Natural killer cell (primary cell): ENCODE data around the gene PCID2. TPM values are rescaled to one million over a fixed set of nuclear protein-coding genes. Genes with fewer than 3 reads are reported as not detected.

Experiments used
- ATAC-seq, 3 donors: fragments of 150-1000 bp in 2 of 3; fragments of 200-7000 bp in 1 of 3; cut with Tn5 transposase; 1 replicate in 1 of 3; 2 replicates in 2 of 3; pipeline ENCODE4 v1.10.0; 2021; ENCODE audit warnings: mild to moderate bottlenecking in 2 of 3, moderate library complexity in 2 of 3
- DNase-seq, 2 donors: peaks; one replicate each; pipeline versions ENCODE4 v3.0.0 to v3.0.0-alpha.2; 2013 to 2021; ENCODE audit warnings: mixed read lengths in 1 of 2
- H3K27ac ChIP-seq: one replicate; pipeline ENCODE4 v1.5.1; 2013; ENCODE audit warnings: mild to moderate bottlenecking, low read length
- H3K27me3 ChIP-seq: one replicate; pipeline ENCODE4 v1.6.1; 2013; ENCODE audit warnings: low read length; ENCODE audit not compliant: control insufficient read depth, insufficient read depth
- H3K36me3 ChIP-seq: one replicate; pipeline ENCODE4 v1.6.1; 2013; ENCODE audit warnings: low read length; ENCODE audit not compliant: control insufficient read depth, insufficient read depth
- H3K4me1 ChIP-seq: one replicate; pipeline ENCODE4 v1.6.1; 2013; ENCODE audit warnings: low read length; ENCODE audit not compliant: control insufficient read depth, insufficient read depth
- H3K4me3 ChIP-seq: one replicate; pipeline ENCODE4 v1.5.1; 2013; ENCODE audit warnings: low read length
- H3K9me3 ChIP-seq: one replicate; pipeline ENCODE4 v1.6.1; 2013; ENCODE audit warnings: low read length; ENCODE audit not compliant: control insufficient read depth, insufficient read depth
- H3K27ac Mint-ChIP-seq, 2 donors: one replicate each; pipeline ENCODE4 v1.8.0; 2022; ENCODE audit warnings: mild to moderate bottlenecking in 2 of 2, mixed read lengths in 2 of 2, moderate library complexity in 1 of 2
- H3K27me3 Mint-ChIP-seq, 2 donors: one replicate each; pipeline ENCODE4 v1.8.0; 2022; ENCODE audit warnings: low read depth in 2 of 2, mixed read lengths in 2 of 2
- H3K36me3 Mint-ChIP-seq: one replicate; pipeline ENCODE4 v1.8.0; 2022; ENCODE audit warnings: mixed read lengths
- H3K4me1 Mint-ChIP-seq, 2 donors: one replicate each; pipeline ENCODE4 v1.8.0; 2022; ENCODE audit warnings: mixed read lengths in 2 of 2
- H3K4me3 Mint-ChIP-seq: one replicate; pipeline ENCODE4 v1.8.0; 2022; ENCODE audit warnings: mild to moderate bottlenecking, moderate library complexity, mixed read lengths
- H3K9me3 Mint-ChIP-seq, 2 donors: one replicate each; pipeline ENCODE4 v1.8.0; 2022; ENCODE audit warnings: mixed read lengths in 2 of 2
- CTCF ChIP-seq: fragments of 200-600 bp; IDR thresholded peaks from one replicate; pipeline ENCODE4 v1.8.0; 2022; ENCODE audit warnings: antibody characterized with exemption
- whole genome bisulfite sequencing: methylation state at CpG from one replicate; pipeline ENCODE4 v1.1.7; 2013; ENCODE audit warnings: missing lambda C conversion rate; ENCODE audit not compliant: insufficient coverage; 5-methylcytosine and 5-hydroxymethylcytosine counted together
- intact Hi-C: fragments of 100-400 bp; cut with micrococcal nuclease; formaldehyde crosslinking; loops from one replicate; pipeline ENCODE4 v1.14.2; 2022
- total RNA-seq, 4 donors: library from RNA; stranded (reverse); fragments of 120-200 nt in 1 of 4; gene quantifications; one replicate each; pipeline versions ENCODE4 v1.2.3 to v1.2.4, GENCODE V29; 2013 to 2022

The PCID2 gene
- total RNA-seq, 3 donors from 2014 or later (not counting 1 experiment from before 2014, with no cell fraction given), result 26.4 to 68.9 (median 42.3) TPM

- H3K27ac Mint-ChIP-seq, result peak overlapping the region; percentile 8 to 88
- no peaks in the 10 kb centered on the region for H3K27me3 Mint-ChIP-seq
- no peaks in the 10 kb centered on the region for H3K9me3 Mint-ChIP-seq
- WGBS, result 70% methylated on average over 5 of the region's 5 CpGs
- Histone ChIP-seq H3K27ac (no peak overlapping the region), H3K4me1 (peaks cover 22% of the 10 kb centered on the region), H3K27me3 (no peaks in the 10 kb centered on the region), H3K36me3 (peaks cover 5% of the 10 kb centered on the region), H3K9me3 (no peaks in the 10 kb centered on the region), H3K4me3 (no peak overlapping the region)
- peaks cover 50 to 54% of the 10 kb centered on the region in 2 donors for H3K4me1 Mint-ChIP-seq
- intact Hi-C loops, result loop anchor here (5.0 kb wide), 1 partner anchor 92 kb away; the partner anchor contains the start of gene LAMP1
- no peaks in the 10 kb centered on the region for H3K36me3 Mint-ChIP-seq
- no peak for ATAC-seq
- no peak for TF ChIP-seq CTCF
- peak overlapping the region; percentile 25 for H3K4me3 Mint-ChIP-seq
- DNase-seq, result no peak
These were observed 3.0 kb downstream of the PCID2 start for GRCh38 chr13:113205428-113205931.

GRCh38 chr13:113204378-113204734, 4.1 kb downstream of the PCID2 start:
- Histone ChIP-seq H3K36me3 (peaks cover 14% of the 10 kb centered on the region), H3K4me1 (peaks cover 22% of the 10 kb centered on the region), H3K9me3 (no peaks in the 10 kb centered on the region), H3K27ac (no peak overlapping the region), H3K4me3 (no peak overlapping the region), H3K27me3 (no peaks in the 10 kb centered on the region)
- no peaks in the 10 kb centered on the region for H3K36me3 Mint-ChIP-seq
- no peak overlapping the region for H3K4me3 Mint-ChIP-seq
- 93% methylated on average over 5 of the region's 5 CpGs for WGBS
- intact Hi-C loops, result no loop called here
- TF ChIP-seq CTCF, result no peak
- no peaks in the 10 kb centered on the region for H3K9me3 Mint-ChIP-seq
- no peaks in the 10 kb centered on the region for H3K27me3 Mint-ChIP-seq
- DNase-seq (no peak), ATAC-seq (no peak)
- peaks cover 46 to 50% of the 10 kb centered on the region in 2 donors for H3K4me1 Mint-ChIP-seq
- H3K27ac Mint-ChIP-seq, result no peak overlapping the region

- no peak overlapping the region for H3K4me3 ChIP-seq
- Mint-ChIP-seq H3K9me3 (no peaks in the 10 kb centered on the region), H3K4me1 (peaks cover 46 to 50% of the 10 kb centered on the region in 2 donors), H3K27ac (no peak overlapping the region), H3K36me3 (no peaks in the 10 kb centered on the region), H3K27me3 (no peaks in the 10 kb centered on the region), H3K4me3 (no peak overlapping the region)
- H3K4me1 ChIP-seq, result peaks cover 22% of the 10 kb centered on the region
- ATAC-seq, result no peak
- H3K36me3 ChIP-seq, result peaks cover 20% of the 10 kb centered on the region
- no peaks in the 10 kb centered on the region for H3K27me3 ChIP-seq
- TF ChIP-seq CTCF, result no peak
- H3K27ac ChIP-seq, result no peak overlapping the region
- intact Hi-C loops, result no loop called here
- WGBS, result 95% methylated on average over 12 of the region's 12 CpGs
- H3K9me3 ChIP-seq, result no peaks in the 10 kb centered on the region
- no peak for DNase-seq
These were observed 4.7 kb downstream of the PCID2 start for GRCh38 chr13:113203507-113204377.
